Gastrocnemius medialis (tissue), 4 donors: ENCODE results near the gene BDNF.

Experiments used
- CTCF ChIP-seq, 5 experiments: fragments of 450-650 bp in 3 of 5; fragments of 200-600 bp in 2 of 5; sonication (generic) in 2 of 5; IDR thresholded peaks in 4 of 5; conservative IDR thresholded peaks in 1 of 5; 1 replicate in 4 of 5; 2 replicates in 1 of 5; pipeline ENCODE4 v1.5.1; 2016 to 2019; ENCODE audit warnings: antibody characterized with exemption in 5 of 5, mild to moderate bottlenecking in 3 of 5, moderate library complexity in 3 of 5
- POLR2A ChIP-seq, 2 donors: fragments of 450-650 bp; IDR thresholded peaks; one replicate each; pipeline ENCODE4 v1.6.1; 2017; ENCODE audit warnings: antibody characterized with exemption in 2 of 2, mild to moderate bottlenecking in 2 of 2, moderate library complexity in 2 of 2

- TF ChIP-seq POLR2A (IDR thresholded peaks at IDR 0.05) (no peak), CTCF (IDR thresholded peaks at IDR 0.05 in 4 of 5, conservative IDR thresholded peaks at IDR 0.05 in 1 of 5) (no peak)
These were observed 77.5 kb downstream of the BDNF start for GRCh38 chr11:27622541-27623300.
